ENCODE data around the gene ZNF277.
"Not testable (repeated sequence)": the region's sequence is repeated elsewhere in the genome, so short reads cannot be mapped to it uniquely, and the experiment has no call there.

The ZNF277 gene

GRCh38 chr7:112296432-112296831 lies 89.9 kb downstream of the ZNF277 start:
- no peak for DNase-seq (ENCODE audit: low read depth)

- no peak for DNase-seq (ENCODE audit: low read depth)
These were observed 91.2 kb downstream of the ZNF277 start for GRCh38 chr7:112297681-112298080.

GRCh38 chr7:112298543-112299100 lies 92.1 kb downstream of the ZNF277 start:
- DNase-seq (ENCODE audit: low read depth), result no peak

GRCh38 chr7:112300072-112300471 lies 93.6 kb downstream of the ZNF277 start:
- DNase-seq (ENCODE audit: low read depth), result no peak

GRCh38 chr7:112300831-112301407 lies 94.4 kb downstream of the ZNF277 start:
- DNase-seq (ENCODE audit: low read depth), result no peak

GRCh38 chr7:112302566-112302965 lies 96.1 kb downstream of the ZNF277 start:
- no peak for DNase-seq (ENCODE audit: low read depth)

GRCh38 chr7:112306903-112307302 lies 100.4 kb downstream of the ZNF277 start:
- DNase-seq (ENCODE audit: low read depth), result no peak

- DNase-seq (ENCODE audit: low read depth), result no peak
These were observed 101.0 kb downstream of the ZNF277 start for GRCh38 chr7:112307506-112307905.

GRCh38 chr7:112308974-112309373 lies 102.5 kb downstream of the ZNF277 start:
- no peak for DNase-seq (ENCODE audit: low read depth)

GRCh38 chr7:112316803-112317202 lies 110.3 kb downstream of the ZNF277 start:
- not testable (repeated sequence) for DNase-seq (ENCODE audit: low read depth)

- DNase-seq (ENCODE audit: low read depth), result no peak
These were observed 115.6 kb downstream of the ZNF277 start for GRCh38 chr7:112322070-112322469.

GRCh38 chr7:112327566-112327965 lies 121.1 kb downstream of the ZNF277 start:
- no peak for DNase-seq (ENCODE audit: low read depth)

GRCh38 chr7:112331492-112331891 lies 125.0 kb downstream of the ZNF277 start:
- DNase-seq (ENCODE audit: low read depth), result no peak

GRCh38 chr7:112334366-112334765 lies 127.9 kb downstream of the ZNF277 start:
- DNase-seq (ENCODE audit: low read depth), result no peak

GRCh38 chr7:112336261-112336660 lies 129.8 kb downstream of the ZNF277 start:
- no peak for DNase-seq (ENCODE audit: low read depth)

- DNase-seq (ENCODE audit: low read depth), result no peak
These were observed 130.6 kb downstream of the ZNF277 start for GRCh38 chr7:112336936-112337576.

GRCh38 chr7:112337892-112338291 lies 131.4 kb downstream of the ZNF277 start:
- no peak for DNase-seq (ENCODE audit: low read depth)

GRCh38 chr7:112338786-112339185 lies 132.3 kb downstream of the ZNF277 start:
- no peak for DNase-seq (ENCODE audit: low read depth)

GRCh38 chr7:112341464-112341863 lies 135.0 kb downstream of the ZNF277 start:
- no peak for DNase-seq (ENCODE audit: low read depth)

GRCh38 chr7:112346381-112347060 lies 140.0 kb downstream of the ZNF277 start:
- DNase-seq (ENCODE audit: low read depth), result no peak

GRCh38 chr7:112347088-112347487 lies 140.6 kb downstream of the ZNF277 start:
- no peak for DNase-seq (ENCODE audit: low read depth)

GRCh38 chr7:112350585-112350984 lies 144.1 kb downstream of the ZNF277 start:
- no peak for DNase-seq (ENCODE audit: low read depth)

GRCh38 chr7:112356596-112356995 lies 150.1 kb downstream of the ZNF277 start:
- no peak for DNase-seq (ENCODE audit: low read depth)
